ENCODE measurements around the gene IL36B.

The IL36B gene

DNA sequence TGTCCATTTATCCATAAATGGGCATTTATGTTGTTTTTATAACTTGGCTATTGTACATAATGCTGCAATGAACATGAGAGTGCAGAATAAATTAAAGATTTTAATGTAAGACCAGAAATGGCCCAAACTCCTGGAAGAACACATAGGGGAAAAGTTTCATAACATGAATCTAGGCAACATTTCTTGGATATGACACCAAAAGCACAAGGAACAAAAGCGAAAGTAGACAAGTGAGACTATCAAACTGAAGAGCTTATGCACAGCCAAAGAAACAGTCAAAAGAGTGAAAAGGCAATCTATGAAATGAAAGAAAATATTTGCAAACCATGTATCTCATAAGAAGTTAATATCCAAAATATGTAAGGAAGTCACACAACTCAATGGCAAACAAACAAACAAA is 41.6 kb downstream of the IL36B start:
- no peak for DNase-seq (ENCODE audit: low read depth in 2 of 2)

DNA sequence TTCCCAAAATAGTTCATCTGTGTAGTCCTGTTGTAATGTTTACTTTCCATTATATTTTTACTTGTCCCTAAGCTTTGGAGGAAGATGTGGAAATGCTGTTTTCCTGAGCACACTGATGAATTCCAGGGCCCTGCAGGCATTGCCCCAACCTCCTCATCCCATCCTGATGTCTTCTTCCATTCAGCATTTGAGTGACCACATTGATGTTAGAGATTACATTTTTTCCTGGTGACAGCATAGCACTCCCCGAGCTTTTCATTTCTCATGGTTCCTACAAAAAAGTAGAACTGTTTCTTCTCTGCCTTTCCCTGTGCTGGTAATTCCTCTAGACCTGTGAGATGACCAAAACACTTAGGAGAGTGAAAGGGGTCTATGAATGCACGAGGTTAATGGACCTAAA is 42.6 kb downstream of the IL36B start:
- DNase-seq (ENCODE audit: low read depth in 2 of 2) = no peak

DNA sequence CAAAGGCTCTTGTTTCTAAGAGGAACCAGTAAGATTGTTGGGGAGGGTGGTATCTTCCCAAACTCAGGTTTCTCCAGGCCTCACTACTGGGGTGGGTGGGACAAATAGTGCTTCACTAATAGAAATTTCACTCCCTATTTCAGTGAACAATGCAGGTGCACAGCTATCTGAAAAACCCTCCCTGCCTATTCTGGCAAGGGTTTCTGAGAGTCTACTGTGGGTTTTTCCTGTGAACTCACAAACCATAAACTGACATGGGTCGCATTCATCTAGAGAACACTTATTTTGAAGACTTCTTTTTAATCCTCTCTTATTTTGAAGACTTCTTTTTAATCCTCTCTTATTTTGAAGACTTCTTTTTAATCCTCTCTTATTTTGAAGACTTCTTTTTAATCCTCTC is 43.0 kb downstream of the IL36B start:
- DNase-seq (ENCODE audit: low read depth in 2 of 2) = no peak

DNA sequence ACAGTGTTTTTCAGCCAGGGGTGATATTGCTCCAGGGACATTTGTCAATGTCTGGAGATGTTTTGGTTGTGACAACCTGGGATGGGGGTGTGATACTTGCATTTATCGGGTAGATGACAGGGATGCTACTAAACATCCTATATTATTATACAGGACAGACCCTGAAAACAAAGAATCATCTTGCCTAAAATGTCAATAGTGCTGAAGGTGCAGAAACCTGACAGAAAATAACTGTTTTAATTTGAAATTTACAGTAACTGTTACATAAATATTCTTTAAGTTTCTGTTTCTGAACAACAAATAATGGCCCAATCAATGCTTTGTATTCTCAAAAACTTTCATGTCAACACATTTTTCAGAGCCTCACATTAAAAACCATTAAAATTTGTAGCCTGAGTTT is 45.4 kb downstream of the IL36B start:
- DNase-seq (ENCODE audit: low read depth in 2 of 2) = no peak

DNA sequence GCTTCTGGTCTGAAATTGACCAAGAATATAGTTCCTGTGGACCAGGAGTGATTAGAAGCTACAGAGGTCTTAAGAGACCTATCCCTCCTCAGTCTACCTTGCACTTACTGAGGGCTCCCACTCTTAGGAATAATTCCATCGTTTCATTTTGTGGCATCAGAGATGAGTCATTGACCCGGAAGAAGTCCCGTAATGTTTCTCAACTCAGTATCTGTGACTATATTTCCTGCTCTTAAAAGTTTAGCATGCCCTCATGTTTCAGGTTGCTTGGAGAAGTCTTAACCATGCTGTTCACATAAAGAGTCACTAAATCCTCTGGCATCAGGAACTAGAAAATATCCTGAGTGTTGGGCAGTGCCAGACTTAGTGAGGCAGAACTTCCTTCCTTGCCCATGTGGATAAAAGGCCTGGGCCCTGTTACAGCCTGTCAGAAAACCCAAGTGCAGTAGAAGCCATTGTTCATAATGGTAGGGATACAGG is 47.6 kb downstream of the IL36B start, which contains the start of gene IL36A:
TSS of gene IL36A (plus strand) at position 430 of the 480 bp plus-strand sequence. CDS start 413 bp downstream, outside the sequence.
- DNase-seq (ENCODE audit: low read depth in 2 of 2) = no peak

DNA sequence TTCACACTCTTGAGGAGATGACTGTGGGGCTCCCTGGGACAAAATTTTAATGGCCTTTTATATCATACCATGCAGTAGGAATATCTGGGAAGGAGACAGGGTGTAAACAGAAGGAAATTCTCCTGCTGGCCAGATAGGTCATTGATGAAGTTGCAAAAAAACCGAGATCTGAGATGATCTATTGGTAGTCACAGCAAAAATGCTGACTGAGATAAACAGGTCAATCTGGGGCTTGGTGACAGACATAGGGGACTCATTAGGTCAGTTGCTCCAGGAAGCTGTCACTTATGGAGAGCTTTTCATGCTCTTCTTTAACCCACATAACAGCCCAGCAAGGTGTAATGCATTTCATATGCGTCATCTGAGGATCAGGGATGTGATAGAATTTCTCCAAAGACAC is 50.0 kb downstream of the IL36B start:
- DNase-seq (ENCODE audit: low read depth in 2 of 2) = no peak

DNA sequence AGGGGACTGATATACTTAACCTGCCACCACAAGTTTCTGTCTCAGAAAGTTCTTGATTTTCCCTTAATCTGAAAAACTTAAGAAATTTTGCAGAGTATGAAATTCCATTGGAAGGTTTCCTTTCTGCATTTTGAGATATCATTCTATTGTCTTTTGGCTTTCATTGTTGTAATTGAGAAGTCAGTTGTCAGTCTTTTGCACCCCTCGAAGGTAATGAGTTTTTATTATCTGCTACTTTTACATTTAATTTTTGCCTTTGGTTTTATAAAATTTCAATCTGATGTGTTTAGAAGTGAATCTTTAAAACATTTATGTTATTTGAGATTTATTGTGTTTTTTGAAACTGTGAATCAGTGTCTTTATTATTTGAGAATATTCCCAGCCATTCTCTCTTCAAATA is 52.2 kb downstream of the IL36B start:
- no peak for DNase-seq (ENCODE audit: low read depth in 2 of 2)

DNA sequence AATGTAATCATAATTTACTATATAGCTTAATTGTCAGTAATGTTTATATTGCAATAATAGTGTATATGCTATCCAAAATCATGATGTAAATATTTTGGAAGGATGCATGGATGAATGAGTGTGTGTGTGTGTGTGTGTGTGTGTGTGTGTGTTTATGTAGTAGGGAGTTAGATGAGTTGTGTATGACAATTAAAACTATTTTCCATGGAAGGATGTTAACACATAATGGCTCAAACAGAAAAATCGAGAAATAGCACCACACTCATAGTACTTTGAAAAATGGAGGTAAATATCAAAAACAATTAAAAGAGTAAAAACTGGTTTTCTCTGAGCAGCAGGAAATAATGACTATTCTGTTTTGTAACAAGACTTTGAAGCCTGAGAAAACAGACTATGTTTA is 55.5 kb downstream of the IL36B start:
- DNase-seq (ENCODE audit: low read depth in 2 of 2) = no peak

DNA sequence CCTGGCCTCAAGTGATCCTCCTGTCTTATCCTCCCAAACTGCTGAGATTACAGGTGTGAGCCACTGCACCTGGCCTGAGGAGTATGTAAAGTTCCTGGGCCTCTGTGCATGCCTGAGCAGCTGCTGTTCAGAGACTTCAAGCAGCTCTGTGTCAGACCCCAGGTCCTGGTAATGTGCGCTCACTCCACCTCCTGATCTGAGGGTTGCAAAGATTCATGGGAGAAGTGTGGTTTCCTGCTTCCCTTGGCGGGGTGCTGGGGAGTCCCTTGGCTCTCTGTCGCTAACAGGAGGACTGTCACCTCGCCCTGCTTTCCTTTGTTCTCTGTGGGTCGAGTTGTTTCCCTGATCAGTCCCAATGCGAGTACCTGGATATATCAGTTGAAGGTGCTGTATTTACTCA is 56.0 kb downstream of the IL36B start:
- DNase-seq (ENCODE audit: low read depth in 2 of 2) = peak; percentile 12 to 30

DNA sequence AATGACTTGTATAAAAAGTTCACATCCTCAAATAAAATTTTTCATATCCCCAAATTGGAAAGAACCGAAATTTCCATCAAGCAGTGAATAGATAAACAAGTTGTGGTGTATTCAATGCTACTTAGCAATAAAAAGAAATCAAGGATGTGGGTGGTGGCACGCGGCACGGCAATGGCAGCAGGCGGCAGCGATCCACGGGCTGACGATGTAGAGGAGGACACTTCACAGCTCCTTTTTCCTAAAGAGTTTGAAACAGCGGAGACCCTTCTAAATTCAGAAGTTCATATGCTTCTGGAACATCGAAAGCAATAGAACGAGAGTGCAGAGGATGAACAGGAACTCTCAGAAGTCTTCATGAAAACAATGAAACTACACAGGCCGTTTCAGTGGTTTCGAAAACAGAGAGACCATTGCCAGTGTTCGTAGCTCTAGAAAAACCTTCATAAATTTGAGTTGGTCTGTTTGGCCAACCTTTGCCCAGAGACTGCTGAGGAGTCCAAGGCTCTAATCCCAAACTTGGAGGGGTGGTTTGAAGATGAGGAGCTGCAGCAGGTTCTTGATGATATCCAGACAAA is 57.2 kb downstream of the IL36B start:
- DNase-seq (ENCODE audit: low read depth in 2 of 2) = no peak

DNA sequence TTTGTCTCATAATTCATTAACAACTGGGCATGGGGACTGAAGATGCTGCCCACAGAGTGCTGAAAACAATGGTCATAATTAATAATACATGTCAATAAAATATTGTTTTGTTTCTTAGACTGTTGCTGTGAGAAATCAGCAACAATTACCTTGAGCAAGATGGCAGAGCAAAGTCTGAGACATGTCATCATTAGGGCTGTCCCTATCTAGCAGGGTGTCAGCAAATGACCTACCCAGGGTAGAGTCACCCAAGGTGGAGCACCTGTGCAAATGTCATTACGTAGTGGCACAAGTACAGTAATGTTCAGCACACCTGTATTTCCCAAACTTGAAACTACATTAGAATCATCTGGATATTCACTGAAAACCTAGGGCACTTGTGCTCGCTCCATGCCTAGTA is 58.0 kb downstream of the IL36B start:
- no peak for DNase-seq (ENCODE audit: low read depth in 2 of 2)

DNA sequence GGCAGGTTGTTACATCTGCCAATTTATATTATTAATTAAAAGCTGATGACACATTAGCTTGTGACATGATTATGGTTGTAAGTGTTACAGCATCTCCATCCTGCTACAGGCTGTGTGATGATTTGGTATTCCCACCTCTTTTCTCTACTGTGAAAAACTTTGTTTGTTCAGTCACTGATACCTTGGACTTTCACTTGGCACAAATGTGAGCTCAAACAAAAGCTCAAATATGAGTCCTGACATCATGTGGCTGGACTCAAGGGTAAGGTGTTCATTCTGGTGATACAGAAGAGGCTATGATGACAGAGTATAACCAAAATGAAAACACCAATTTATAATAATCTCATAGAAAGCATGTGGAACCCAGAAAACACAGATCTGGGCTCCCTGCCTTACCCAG is 58.8 kb downstream of the IL36B start:
- DNase-seq (ENCODE audit: low read depth in 2 of 2) = no peak

DNA sequence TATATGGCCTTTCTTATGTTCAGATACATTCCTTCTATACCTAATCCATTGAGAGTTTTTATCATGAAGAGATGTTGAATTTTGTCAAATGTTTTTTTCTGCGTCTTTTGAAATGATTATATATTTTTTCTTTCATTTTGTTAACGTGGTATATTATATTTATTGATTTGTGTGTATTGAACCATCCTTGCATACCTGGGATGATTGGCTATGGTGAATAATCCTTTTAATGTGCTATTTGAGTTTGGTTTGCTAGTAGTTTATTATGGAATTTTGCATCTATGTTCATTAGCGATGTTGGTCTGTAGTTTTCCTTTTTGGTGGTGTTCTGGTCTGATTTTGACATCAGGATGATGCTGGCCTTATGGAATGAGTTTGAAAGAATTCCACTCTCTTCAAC is 63.1 kb downstream of the IL36B start:
- DNase-seq (ENCODE audit: low read depth in 2 of 2) = no peak

DNA sequence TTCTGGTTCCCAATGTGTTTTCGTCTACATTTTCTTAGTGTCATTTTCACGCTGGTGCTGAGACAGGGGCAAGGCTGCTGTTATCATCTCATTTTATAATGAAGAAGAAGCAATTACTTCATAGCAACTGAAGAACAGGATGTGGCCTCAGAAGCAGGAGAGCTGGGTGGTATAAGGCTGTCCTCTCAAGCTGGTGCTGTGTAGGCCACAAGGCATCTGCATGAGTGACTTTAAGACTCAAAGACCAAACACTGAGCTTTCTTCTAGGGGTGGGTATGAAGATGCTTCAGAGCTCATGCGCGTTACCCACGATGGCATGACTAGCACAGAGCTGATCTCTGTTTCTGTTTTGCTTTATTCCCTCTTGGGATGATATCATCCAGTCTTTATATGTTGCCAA is 67.6 kb downstream of the IL36B start:
- no peak for DNase-seq (ENCODE audit: low read depth in 2 of 2)

DNA sequence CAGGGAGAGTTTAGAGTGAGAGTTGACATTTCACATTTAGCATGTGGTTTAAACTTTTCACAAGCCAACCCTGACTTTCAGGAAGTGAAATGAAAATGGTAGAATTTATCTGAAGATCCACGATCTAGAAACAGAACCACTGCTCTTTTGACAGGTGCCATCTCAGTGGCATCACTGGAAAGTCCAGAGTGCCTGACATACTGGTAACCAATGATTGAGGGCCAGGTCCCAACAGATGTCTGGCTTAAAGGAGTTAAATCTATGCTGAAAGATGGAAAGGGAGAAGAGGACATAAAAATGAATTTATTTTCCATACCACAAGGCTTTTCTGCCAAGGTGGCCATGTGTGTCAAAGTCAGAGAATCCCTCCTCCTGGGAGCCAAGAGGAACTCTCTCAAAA is 72.1 kb downstream of the IL36B start:
- no peak for DNase-seq (ENCODE audit: low read depth in 2 of 2)

DNA sequence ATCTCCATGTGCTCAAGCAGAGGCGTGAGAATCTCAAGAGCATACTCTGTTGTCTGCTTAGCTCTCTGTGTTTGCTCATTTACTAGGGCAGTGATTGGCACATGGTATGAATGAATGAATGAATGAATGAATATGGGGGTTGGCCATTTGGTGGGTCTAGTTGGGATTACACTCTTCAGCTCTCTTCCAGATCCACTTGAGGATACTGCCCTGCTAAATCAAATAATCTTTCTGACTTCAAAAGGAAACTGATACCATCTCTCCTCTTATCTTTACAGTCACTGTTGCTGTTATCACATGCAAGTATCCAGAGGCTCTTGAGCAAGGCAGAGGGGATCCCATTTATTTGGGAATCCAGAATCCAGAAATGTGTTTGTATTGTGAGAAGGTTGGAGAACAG is 72.9 kb downstream of the IL36B start:
- no peak for DNase-seq (ENCODE audit: low read depth in 2 of 2)

DNA sequence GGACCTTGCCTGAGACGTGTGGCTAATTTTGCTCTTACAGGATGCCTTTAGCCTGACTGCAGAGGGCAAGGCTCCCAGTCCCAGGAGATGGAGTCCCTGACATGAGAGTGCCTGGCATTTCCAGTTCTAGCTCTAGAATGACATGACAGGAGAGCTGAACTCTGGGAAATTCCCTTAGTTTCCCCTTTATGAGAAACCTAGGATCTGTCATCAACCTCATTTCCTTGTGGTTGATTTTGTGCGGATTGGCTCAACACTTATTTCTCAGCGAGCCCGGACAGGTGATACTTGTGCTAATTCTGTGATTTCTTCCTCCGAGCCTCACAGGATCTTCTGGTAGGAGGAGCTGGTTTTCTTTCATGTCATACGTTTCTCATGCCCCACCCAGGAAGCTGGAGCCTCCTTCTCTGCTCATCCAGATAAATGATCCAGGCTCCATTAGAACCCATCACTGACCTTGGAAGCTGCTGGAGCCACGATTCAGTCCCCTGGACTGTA is 75.1 kb downstream of the IL36B start, which contains the start of gene IL36G:
TSS of gene IL36G (plus strand) at position 448 of the 498 bp plus-strand sequence. CDS start 633 bp downstream, outside the sequence.
- no peak for DNase-seq (ENCODE audit: low read depth in 2 of 2)
